Left ventricle myocardium inferior (tissue), 1 donor: ENCODE measurements around the gene USP4. TPM values are rescaled to one million over a fixed set of nuclear protein-coding genes. Genes with fewer than 3 reads are reported as not detected.
A peak's percentile ranks its signal among the peaks of the same experiment; 100 is the strongest.

Experiments
- DNase-seq: peaks from one replicate; pipeline ENCODE4 v3.0.0-alpha.2; 2020
- H3K27ac ChIP-seq: fragments of 200-600 bp; replicated peaks from 2 replicates; pipeline ENCODE4 v1.8.0; 2021
- H3K27me3 ChIP-seq: fragments of 200-600 bp; 2 replicates; pipeline ENCODE4 v1.8.0; 2021; ENCODE audit warnings: low read depth
- H3K36me3 ChIP-seq: fragments of 200-600 bp; 2 replicates; pipeline ENCODE4 v1.8.0; 2021
- H3K4me1 ChIP-seq: fragments of 200-600 bp; 2 replicates; pipeline ENCODE4 v1.8.0; 2021
- H3K4me3 ChIP-seq: fragments of 200-600 bp; 2 replicates; pipeline ENCODE4 v1.8.0; 2021; ENCODE audit warnings: mild to moderate bottlenecking, moderate library complexity
- H3K9me3 ChIP-seq: fragments of 200-600 bp; replicated peaks from 2 replicates; pipeline ENCODE4 v1.8.0; 2021
- intact Hi-C: fragments of 100-400 bp; cut with micrococcal nuclease; formaldehyde crosslinking; loops from one replicate; pipeline ENCODE4 v1.11.0; 2022
- total RNA-seq: library from RNA; stranded (reverse); fragmentation: NEBNext Ultra II Directional; extraction: Animal tissue kit (Norgen Biotek cat#: 25700); gene quantifications from one replicate; pipeline ENCODE4 v1.2.1, GENCODE V29; 2021
- TF ChIP-seq, protein P1 (sequence below): fragments of 200-600 bp; IDR thresholded peaks from 2 replicates; pipeline ENCODE4 v1.8.0; 2021; ENCODE audit warnings: antibody characterized with exemption, mild to moderate bottlenecking, borderline replicate concordance
- donor health status: DM: no; HTN: yes; CAD: no; lungs with severe emphysema.

USP4 gene
- total RNA-seq, 1 donor from 2014 or later, result 37.3 TPM

DNA sequence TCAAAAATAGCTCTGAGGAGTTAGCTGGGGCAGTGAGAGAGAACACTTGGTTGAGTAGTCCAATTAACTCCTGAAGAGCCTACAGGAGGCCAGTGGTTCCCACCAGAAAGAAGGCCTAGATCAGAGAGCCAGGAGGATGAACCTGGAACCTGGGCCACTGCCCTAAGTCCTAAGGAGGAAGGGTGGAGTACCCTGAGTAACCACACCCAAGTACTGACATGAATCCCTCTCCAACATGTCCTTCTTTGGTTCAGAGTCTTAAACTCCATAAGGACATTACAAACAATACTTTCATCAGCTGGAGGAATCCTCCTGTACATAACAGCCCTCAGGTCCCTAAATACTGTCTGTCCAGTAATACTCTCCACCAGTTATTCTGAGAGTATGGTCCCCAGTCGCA is 37.2 kb downstream of the USP4 start:
- peaks cover 21% of the 10 kb centered on the region for H3K4me1 ChIP-seq
- no peaks in the 10 kb centered on the region for H3K27me3 ChIP-seq
- H3K9me3 ChIP-seq, result no peaks in the 10 kb centered on the region
- DNase-seq, result no peak
- H3K4me3 ChIP-seq, result no peak overlapping the region
- H3K27ac ChIP-seq, result peak overlapping the region; percentile 9
- peaks cover 99% of the 10 kb centered on the region for H3K36me3 ChIP-seq
- TF ChIP-seq, protein P1, sequence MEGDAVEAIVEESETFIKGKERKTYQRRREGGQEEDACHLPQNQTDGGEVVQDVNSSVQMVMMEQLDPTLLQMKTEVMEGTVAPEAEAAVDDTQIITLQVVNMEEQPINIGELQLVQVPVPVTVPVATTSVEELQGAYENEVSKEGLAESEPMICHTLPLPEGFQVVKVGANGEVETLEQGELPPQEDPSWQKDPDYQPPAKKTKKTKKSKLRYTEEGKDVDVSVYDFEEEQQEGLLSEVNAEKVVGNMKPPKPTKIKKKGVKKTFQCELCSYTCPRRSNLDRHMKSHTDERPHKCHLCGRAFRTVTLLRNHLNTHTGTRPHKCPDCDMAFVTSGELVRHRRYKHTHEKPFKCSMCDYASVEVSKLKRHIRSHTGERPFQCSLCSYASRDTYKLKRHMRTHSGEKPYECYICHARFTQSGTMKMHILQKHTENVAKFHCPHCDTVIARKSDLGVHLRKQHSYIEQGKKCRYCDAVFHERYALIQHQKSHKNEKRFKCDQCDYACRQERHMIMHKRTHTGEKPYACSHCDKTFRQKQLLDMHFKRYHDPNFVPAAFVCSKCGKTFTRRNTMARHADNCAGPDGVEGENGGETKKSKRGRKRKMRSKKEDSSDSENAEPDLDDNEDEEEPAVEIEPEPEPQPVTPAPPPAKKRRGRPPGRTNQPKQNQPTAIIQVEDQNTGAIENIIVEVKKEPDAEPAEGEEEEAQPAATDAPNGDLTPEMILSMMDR, result no peak
- intact Hi-C loops, result no loop called here

DNA sequence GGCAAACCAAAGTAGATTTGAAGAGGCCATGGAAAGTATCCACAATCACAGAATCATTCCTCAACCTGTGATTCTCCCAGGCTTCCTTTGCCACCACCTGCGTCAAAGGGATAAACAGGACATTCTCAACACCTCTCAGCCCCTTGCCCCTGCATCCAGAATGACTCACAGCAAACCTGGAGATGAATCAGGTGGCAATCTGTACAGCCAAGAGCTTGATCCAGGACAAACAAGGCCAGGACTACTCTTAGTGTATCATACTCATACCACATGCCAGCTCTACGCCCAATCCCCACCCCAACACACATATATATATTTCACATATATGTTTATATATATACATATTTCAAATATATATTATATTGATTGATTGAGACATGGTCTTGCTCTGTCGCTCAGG is 39.3 kb downstream of the USP4 start:
- DNase-seq, result no peak
- Histone ChIP-seq H3K4me1 (peaks cover 42% of the 10 kb centered on the region), H3K27me3 (no peaks in the 10 kb centered on the region), H3K27ac (no peak overlapping the region), H3K36me3 (peaks cover 82% of the 10 kb centered on the region), H3K9me3 (no peaks in the 10 kb centered on the region), H3K4me3 (no peak overlapping the region)
- TF ChIP-seq, protein P1, result no peak
- intact Hi-C loops, result no loop called here

DNA sequence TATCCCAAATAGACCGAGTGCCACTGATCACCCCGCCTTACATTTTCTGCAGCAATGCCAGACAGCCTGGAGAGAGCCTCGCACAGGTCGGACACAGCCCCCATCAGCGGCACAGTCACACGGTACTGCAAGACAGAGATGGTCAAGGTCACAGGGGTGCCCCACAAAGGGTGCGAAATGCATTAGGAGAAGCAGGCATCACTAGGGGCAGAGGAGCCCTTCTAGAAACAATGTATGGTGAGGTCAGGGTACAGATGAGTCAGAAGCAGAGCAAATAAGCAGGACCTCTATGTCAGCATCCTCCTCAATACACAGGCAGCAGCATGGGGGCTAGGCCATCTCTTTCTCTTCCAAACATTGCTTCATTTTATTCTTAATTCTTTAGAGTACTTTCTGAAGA is 41.3 kb downstream of the USP4 start:
- Histone ChIP-seq H3K4me1 (peaks cover 56% of the 10 kb centered on the region), H3K4me3 (no peak overlapping the region), H3K27me3 (no peaks in the 10 kb centered on the region), H3K9me3 (no peaks in the 10 kb centered on the region), H3K27ac (peak overlapping the region; percentile 92), H3K36me3 (peaks cover 81% of the 10 kb centered on the region)
- intact Hi-C loops, result no loop called here
- DNase-seq, result no peak
- TF ChIP-seq, protein P1, result no peak

GRCh38 chr3:49296781-49297411 is 43.0 kb downstream of the USP4 start:
- TF ChIP-seq, protein P1, result no peak
- Histone ChIP-seq H3K36me3 (peaks cover 81% of the 10 kb centered on the region), H3K27ac (peak overlapping the region; percentile 92), H3K27me3 (no peaks in the 10 kb centered on the region), H3K4me1 (peaks cover 48% of the 10 kb centered on the region), H3K4me3 (no peak overlapping the region), H3K9me3 (no peaks in the 10 kb centered on the region)
- intact Hi-C loops, result no loop called here
- DNase-seq, result peak; percentile 55

- no peak for DNase-seq
Measured at GRCh38 chr3:49295489-49296058, 44.3 kb downstream of the USP4 start.

More at GRCh38 chr3:49295489-49296058, 44.3 kb downstream of the USP4 start:
- TF ChIP-seq, protein P1, result peak; percentile 62
- Histone ChIP-seq H3K4me3 (no peak overlapping the region), H3K9me3 (no peaks in the 10 kb centered on the region), H3K27ac (peak overlapping the region; percentile 92), H3K4me1 (peaks cover 47% of the 10 kb centered on the region), H3K36me3 (peaks cover 81% of the 10 kb centered on the region), H3K27me3 (no peaks in the 10 kb centered on the region)
- intact Hi-C loops, result no loop called here
